GM18907 (cell line): ENCODE data around the gene COL4A2.

ENCODE experiments used
- ATAC-seq: cut with Tn5 transposase; IDR thresholded peaks from one replicate; pipeline ENCODE4 v1.9.1; 2021; ENCODE audit warnings: mild to moderate bottlenecking, moderate library complexity; ENCODE audit not compliant: unreplicated experiment

Gene COL4A2

GRCh38 chr13:110413016-110413675, 106.1 kb downstream of the COL4A2 start:
- no peak for ATAC-seq

- ATAC-seq = no peak
Measured at GRCh38 chr13:110413676-110414040, 106.6 kb downstream of the COL4A2 start.

- no peak for ATAC-seq
Measured at GRCh38 chr13:110414283-110414682, 107.2 kb downstream of the COL4A2 start.

- no peak for ATAC-seq
Measured at GRCh38 chr13:110414931-110415330, 107.8 kb downstream of the COL4A2 start.

- no peak for ATAC-seq
Measured at GRCh38 chr13:110415669-110416068, 108.6 kb downstream of the COL4A2 start.

- no peak for ATAC-seq
Measured at GRCh38 chr13:110416131-110417025, 109.3 kb downstream of the COL4A2 start.

GRCh38 chr13:110418944-110419343, 111.9 kb downstream of the COL4A2 start:
- peak; percentile 23 for ATAC-seq

GRCh38 chr13:110419381-110419791, 112.3 kb downstream of the COL4A2 start:
- ATAC-seq = peak; percentile 75

- ATAC-seq = no peak
Measured at GRCh38 chr13:110419946-110420345, 112.9 kb downstream of the COL4A2 start.

GRCh38 chr13:110420626-110421025, 113.5 kb downstream of the COL4A2 start:
- no peak for ATAC-seq

GRCh38 chr13:110421061-110421460, 114.0 kb downstream of the COL4A2 start:
- ATAC-seq = no peak

- no peak for ATAC-seq
Measured at GRCh38 chr13:110421696-110422385, 114.8 kb downstream of the COL4A2 start.

GRCh38 chr13:110422913-110423688, 116.0 kb downstream of the COL4A2 start:
- ATAC-seq = no peak

GRCh38 chr13:110423689-110424302, 116.7 kb downstream of the COL4A2 start:
- no peak for ATAC-seq

GRCh38 chr13:110424569-110425443, 117.7 kb downstream of the COL4A2 start:
- ATAC-seq = no peak

GRCh38 chr13:110425444-110425780, 118.3 kb downstream of the COL4A2 start:
- no peak for ATAC-seq

GRCh38 chr13:110426735-110427134, 119.7 kb downstream of the COL4A2 start:
- ATAC-seq = no peak

- no peak for ATAC-seq
Measured at GRCh38 chr13:110428313-110428712, 121.2 kb downstream of the COL4A2 start.
